Peyer's patch (tissue), 4 donors: Measurements from ENCODE around the gene TRAF6. TPM values are rescaled to one million over a fixed set of nuclear protein-coding genes. Genes with fewer than 3 reads are reported as not detected.

Experiments used
- DNase-seq, 3 donors: peaks; one replicate each; pipeline ENCODE4 v3.0.0-alpha.2; 2017 to 2019
- H3K27ac ChIP-seq, 4 donors: fragments of 200-600 bp; sonication (generic); one replicate each; pipeline ENCODE4 v1.5.1; 2016 to 2019
- H3K27me3 ChIP-seq, 2 donors: fragments of 200-600 bp; sonication (generic); one replicate each; pipeline ENCODE4 v1.5.1; 2019
- H3K36me3 ChIP-seq, 3 donors: fragments of 200-600 bp; sonication (generic); one replicate each; pipeline ENCODE4 v1.5.1; 2016 to 2019
- H3K4me1 ChIP-seq, 4 donors: fragments of 200-600 bp; sonication (generic); one replicate each; pipeline ENCODE4 v1.5.1; 2016 to 2019
- H3K4me3 ChIP-seq, 4 donors: fragments of 200-600 bp; sonication (generic); 1 replicate in 3 of 4; 2 replicates in 1 of 4; pipeline ENCODE4 v1.5.1; 2016 to 2019; ENCODE audit warnings: mild to moderate bottlenecking in 1 of 4
- H3K9me3 ChIP-seq, 4 donors: fragments of 200-600 bp; sonication (generic); one replicate each; pipeline ENCODE4 v1.5.1; 2016 to 2019; ENCODE audit warnings: mild to moderate bottlenecking in 1 of 4
- CTCF ChIP-seq, 6 experiments: fragments of 450-650 bp in 4 of 6; fragments of 200-600 bp in 2 of 6; sonication (generic) in 1 of 6; IDR thresholded peaks; one replicate each; pipeline ENCODE4 v1.5.1; 2017 to 2019; ENCODE audit warnings: antibody characterized with exemption in 6 of 6, mild to moderate bottlenecking in 3 of 6, moderate library complexity in 1 of 6
- POLR2A ChIP-seq, 2 donors: fragments of 450-650 bp; IDR thresholded peaks; one replicate each; pipeline ENCODE4 v1.5.1; 2017; ENCODE audit warnings: antibody characterized with exemption in 2 of 2, mild to moderate bottlenecking in 2 of 2, moderate library complexity in 2 of 2
- total RNA-seq, 4 donors: library from RNA; depleted of rRNA; stranded (reverse); fragments of >200 nt; gene quantifications; one replicate each; pipeline ENCODE4 v1.1.0, GENCODE V29; 2016

TRAF6 gene
- total RNA-seq, 4 donors from 2014 or later: 6.6 to 25.1 (median 18.4) TPM

- TF ChIP-seq POLR2A (IDR thresholded peaks at IDR 0.05): no peak
- no peak for TF ChIP-seq CTCF (IDR thresholded peaks at IDR 0.05)
- H3K9me3 ChIP-seq: no peaks in the 10 kb centered on the region
- H3K27me3 ChIP-seq: no peaks in the 10 kb centered on the region
- H3K36me3 ChIP-seq: peaks cover 0 to 15% (median 0%) of the 10 kb centered on the region in 3 donors
- DNase-seq: no peak
- H3K27ac ChIP-seq: no peak overlapping the region
- H3K4me1 ChIP-seq: no peaks in the 10 kb centered on the region
- H3K4me3 ChIP-seq: no peak overlapping the region
These were observed 46.3 kb downstream of the TRAF6 start for GRCh38 chr11:36463781-36464180.

- H3K4me1 ChIP-seq: no peaks in the 10 kb centered on the region
- TF ChIP-seq CTCF (IDR thresholded peaks at IDR 0.05): no peak
- TF ChIP-seq POLR2A (IDR thresholded peaks at IDR 0.05): no peak
- H3K9me3 ChIP-seq: no peaks in the 10 kb centered on the region
- no peak for DNase-seq
- H3K27ac ChIP-seq: no peak overlapping the region
- H3K27me3 ChIP-seq: no peaks in the 10 kb centered on the region
- peaks cover 0 to 15% (median 0%) of the 10 kb centered on the region in 3 donors for H3K36me3 ChIP-seq
- no peak overlapping the region for H3K4me3 ChIP-seq
These were observed 47.8 kb downstream of the TRAF6 start for GRCh38 chr11:36462321-36462720.

GRCh38 chr11:36460220-36460619 lies 49.9 kb downstream of the TRAF6 start:
- H3K27ac ChIP-seq: no peak overlapping the region
- no peaks in the 10 kb centered on the region for H3K27me3 ChIP-seq
- no peak for TF ChIP-seq POLR2A (IDR thresholded peaks at IDR 0.05)
- TF ChIP-seq CTCF (IDR thresholded peaks at IDR 0.05): no peak
- H3K4me3 ChIP-seq: no peak overlapping the region
- H3K36me3 ChIP-seq: peaks cover 0 to 23% (median 0%) of the 10 kb centered on the region in 3 donors
- DNase-seq: no peak
- H3K9me3 ChIP-seq: no peaks in the 10 kb centered on the region
- H3K4me1 ChIP-seq: no peaks in the 10 kb centered on the region

GRCh38 chr11:36459046-36459445 lies 51.0 kb downstream of the TRAF6 start:
- no peak overlapping the region for H3K27ac ChIP-seq
- TF ChIP-seq POLR2A (IDR thresholded peaks at IDR 0.05) (no peak), CTCF (IDR thresholded peaks at IDR 0.05) (no peak)
- H3K9me3 ChIP-seq: no peaks in the 10 kb centered on the region
- H3K4me1 ChIP-seq: no peaks in the 10 kb centered on the region
- H3K27me3 ChIP-seq: no peaks in the 10 kb centered on the region
- H3K4me3 ChIP-seq: no peak overlapping the region
- no peak for DNase-seq
- peaks cover 0 to 34% (median 0%) of the 10 kb centered on the region in 3 donors for H3K36me3 ChIP-seq

GRCh38 chr11:36458129-36458915 lies 51.8 kb downstream of the TRAF6 start:
- TF ChIP-seq CTCF (IDR thresholded peaks at IDR 0.05) (no peak), POLR2A (IDR thresholded peaks at IDR 0.05) (no peak)
- H3K4me3 ChIP-seq: no peak overlapping the region
- H3K9me3 ChIP-seq: no peaks in the 10 kb centered on the region
- no peak for DNase-seq
- peaks cover 0 to 35% (median 0%) of the 10 kb centered on the region in 3 donors for H3K36me3 ChIP-seq
- no peak overlapping the region for H3K27ac ChIP-seq
- H3K27me3 ChIP-seq: no peaks in the 10 kb centered on the region
- no peaks in the 10 kb centered on the region for H3K4me1 ChIP-seq
